Measurements from ENCODE around the gene EPC2.

- TF ChIP-seq CTCF (IDR thresholded peaks at IDR 0.05; ENCODE audit: low read length): no peak
- TF ChIP-seq EZH2 (optimal IDR thresholded peaks at IDR 0.05; ENCODE audit: low read depth, low read length): no peak
Measured at GRCh38 chr2:148666555-148666954, 22.0 kb downstream of the EPC2 start.

Measured in MM.1S (cell line).